PFSK-1 (cell line): ENCODE results near the gene SPG11.

Experiments
- FOXP2 ChIP-seq: optimal IDR thresholded peaks from 2 replicates; pipeline ENCODE3; 2011; ENCODE audit warnings: borderline replicate concordance, control low read depth, inconsistent platforms; ENCODE audit not compliant: insufficient read depth; ENCODE audit errors: extremely low read length, extremely low read depth
- POLR2AphosphoS5 ChIP-seq: IDR thresholded peaks from 2 replicates; pipeline ENCODE4 v1.6.1; 2012; ENCODE audit warnings: low read depth, mild to moderate bottlenecking, control low read depth, low read length, moderate library complexity
- REST ChIP-seq, 2 experiments: IDR thresholded peaks; 2 replicates each; pipeline versions ENCODE4 v1.6.1 to v1.8.0; 2011 to 2012; ENCODE audit warnings: low read depth in 2 of 2, low read length in 2 of 2, control low read depth in 1 of 2, inconsistent platforms in 1 of 2, mild to moderate bottlenecking in 1 of 2, moderate library complexity in 1 of 2; ENCODE audit not compliant: insufficient read depth in 1 of 2
- SIN3A ChIP-seq: IDR thresholded peaks from 2 replicates; pipeline ENCODE4 v1.6.1; 2012; ENCODE audit warnings: mild to moderate bottlenecking, low read length, moderate library complexity, borderline replicate concordance; ENCODE audit not compliant: insufficient read depth
- TAF1 ChIP-seq: IDR thresholded peaks from 2 replicates; pipeline ENCODE4 v1.6.1; 2012; ENCODE audit warnings: low read length, control low read depth, borderline replicate concordance; ENCODE audit not compliant: insufficient read depth

The SPG11 gene

GRCh38 chr15:44670087-44670950 lies 6.9 kb upstream of the SPG11 start:
- TF ChIP-seq TAF1 (no peak), POLR2AphosphoS5 (no peak)

GRCh38 chr15:44668921-44669320 lies 5.5 kb upstream of the SPG11 start:
- no peak for TF ChIP-seq FOXP2
- TF ChIP-seq POLR2AphosphoS5, result no peak
- no peak for TF ChIP-seq SIN3A
- TF ChIP-seq REST (IDR thresholded peaks at IDR 0.05; ENCODE audit: insufficient read depth in 1 of 2, low read depth in 2 of 2, low read length in 2 of 2), result no peak
- no peak for TF ChIP-seq TAF1

GRCh38 chr15:44667039-44667360 lies 3.5 kb upstream of the SPG11 start:
- no peak for TF ChIP-seq FOXP2
- no peak for TF ChIP-seq POLR2AphosphoS5
- no peak for TF ChIP-seq REST (IDR thresholded peaks at IDR 0.05; ENCODE audit: insufficient read depth in 1 of 2, low read depth in 2 of 2, low read length in 2 of 2)

GRCh38 chr15:44666210-44667038 lies 3.0 kb upstream of the SPG11 start:
- TF ChIP-seq TAF1, result no peak
- no peak for TF ChIP-seq SIN3A
- no peak for TF ChIP-seq REST (IDR thresholded peaks at IDR 0.05; ENCODE audit: insufficient read depth in 1 of 2, low read depth in 2 of 2, low read length in 2 of 2)
- no peak for TF ChIP-seq FOXP2
- TF ChIP-seq POLR2AphosphoS5, result no peak

GRCh38 chr15:44662478-44663409 lies 718 bp downstream of the SPG11 start:
- TF ChIP-seq SIN3A (peak; percentile 85; the same call in 1 of the 2 replicates), REST (IDR thresholded peaks at IDR 0.05; ENCODE audit: insufficient read depth in 1 of 2, low read depth in 2 of 2, low read length in 2 of 2) (no peak; a peak in 1 of 4 replicates)
